ENCODE results near the gene EXOC3L1.

DNA sequence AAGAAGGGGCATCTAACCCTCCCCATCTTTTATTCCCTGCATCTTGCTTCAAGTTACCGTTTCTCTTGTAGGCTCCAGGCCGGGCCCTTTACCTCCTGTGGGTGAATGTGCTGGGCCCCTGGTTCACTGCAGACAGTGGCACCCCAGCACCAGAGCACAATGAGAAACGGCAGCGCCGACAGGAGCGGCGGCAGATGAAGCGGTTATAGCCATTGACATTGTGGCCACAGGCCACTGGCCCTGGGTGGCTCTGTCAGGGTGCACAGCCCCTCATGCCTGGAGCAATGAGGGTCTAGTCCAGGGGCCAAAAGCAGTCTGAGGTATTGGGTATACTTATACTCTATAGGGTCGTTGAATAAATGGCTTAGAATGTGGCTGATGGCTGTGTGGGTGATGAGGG, 39.0 kb upstream of the EXOC3L1 start:
- TF ChIP-seq MXD4 (CRISPR knock-in tag; IDR thresholded peaks at IDR 0.05; ENCODE audit: borderline replicate concordance) (no peak), TCF7 (CRISPR knock-in tag; IDR thresholded peaks at IDR 0.05; ENCODE audit: low read depth) (no peak), CBFB (CRISPR knock-in tag; IDR thresholded peaks at IDR 0.05; ENCODE audit: low read depth) (no peak), ZNF219 (CRISPR knock-in tag; IDR thresholded peaks at IDR 0.05; ENCODE audit: borderline replicate concordance) (no peak), KAT7 (CRISPR knock-in tag; IDR thresholded peaks at IDR 0.05; ENCODE audit: borderline replicate concordance) (no peak), NFYB (CRISPR knock-in tag; conservative IDR thresholded peaks at IDR 0.05; ENCODE audit: low read depth) (no peak), JAZF1 (CRISPR knock-in tag; IDR thresholded peaks at IDR 0.05) (no peak)
- TF ChIP-seq, protein P1, sequence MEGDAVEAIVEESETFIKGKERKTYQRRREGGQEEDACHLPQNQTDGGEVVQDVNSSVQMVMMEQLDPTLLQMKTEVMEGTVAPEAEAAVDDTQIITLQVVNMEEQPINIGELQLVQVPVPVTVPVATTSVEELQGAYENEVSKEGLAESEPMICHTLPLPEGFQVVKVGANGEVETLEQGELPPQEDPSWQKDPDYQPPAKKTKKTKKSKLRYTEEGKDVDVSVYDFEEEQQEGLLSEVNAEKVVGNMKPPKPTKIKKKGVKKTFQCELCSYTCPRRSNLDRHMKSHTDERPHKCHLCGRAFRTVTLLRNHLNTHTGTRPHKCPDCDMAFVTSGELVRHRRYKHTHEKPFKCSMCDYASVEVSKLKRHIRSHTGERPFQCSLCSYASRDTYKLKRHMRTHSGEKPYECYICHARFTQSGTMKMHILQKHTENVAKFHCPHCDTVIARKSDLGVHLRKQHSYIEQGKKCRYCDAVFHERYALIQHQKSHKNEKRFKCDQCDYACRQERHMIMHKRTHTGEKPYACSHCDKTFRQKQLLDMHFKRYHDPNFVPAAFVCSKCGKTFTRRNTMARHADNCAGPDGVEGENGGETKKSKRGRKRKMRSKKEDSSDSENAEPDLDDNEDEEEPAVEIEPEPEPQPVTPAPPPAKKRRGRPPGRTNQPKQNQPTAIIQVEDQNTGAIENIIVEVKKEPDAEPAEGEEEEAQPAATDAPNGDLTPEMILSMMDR (IDR thresholded peaks at IDR 0.05): no peak
- TF ChIP-seq, protein P2, sequence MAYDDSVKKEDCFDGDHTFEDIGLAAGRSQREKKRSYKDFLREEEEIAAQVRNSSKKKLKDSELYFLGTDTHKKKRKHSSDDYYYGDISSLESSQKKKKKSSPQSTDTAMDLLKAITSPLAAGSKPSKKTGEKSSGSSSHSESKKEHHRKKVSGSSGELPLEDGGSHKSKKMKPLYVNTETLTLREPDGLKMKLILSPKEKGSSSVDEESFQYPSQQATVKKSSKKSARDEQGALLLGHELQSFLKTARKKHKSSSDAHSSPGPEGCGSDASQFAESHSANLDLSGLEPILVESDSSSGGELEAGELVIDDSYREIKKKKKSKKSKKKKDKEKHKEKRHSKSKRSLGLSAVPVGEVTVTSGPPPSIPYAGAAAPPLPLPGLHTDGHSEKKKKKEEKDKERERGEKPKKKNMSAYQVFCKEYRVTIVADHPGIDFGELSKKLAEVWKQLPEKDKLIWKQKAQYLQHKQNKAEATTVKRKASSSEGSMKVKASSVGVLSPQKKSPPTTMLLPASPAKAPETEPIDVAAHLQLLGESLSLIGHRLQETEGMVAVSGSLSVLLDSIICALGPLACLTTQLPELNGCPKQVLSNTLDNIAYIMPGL (CRISPR knock-in tag; IDR thresholded peaks at IDR 0.05): no peak
- TF ChIP-seq, protein P3, sequence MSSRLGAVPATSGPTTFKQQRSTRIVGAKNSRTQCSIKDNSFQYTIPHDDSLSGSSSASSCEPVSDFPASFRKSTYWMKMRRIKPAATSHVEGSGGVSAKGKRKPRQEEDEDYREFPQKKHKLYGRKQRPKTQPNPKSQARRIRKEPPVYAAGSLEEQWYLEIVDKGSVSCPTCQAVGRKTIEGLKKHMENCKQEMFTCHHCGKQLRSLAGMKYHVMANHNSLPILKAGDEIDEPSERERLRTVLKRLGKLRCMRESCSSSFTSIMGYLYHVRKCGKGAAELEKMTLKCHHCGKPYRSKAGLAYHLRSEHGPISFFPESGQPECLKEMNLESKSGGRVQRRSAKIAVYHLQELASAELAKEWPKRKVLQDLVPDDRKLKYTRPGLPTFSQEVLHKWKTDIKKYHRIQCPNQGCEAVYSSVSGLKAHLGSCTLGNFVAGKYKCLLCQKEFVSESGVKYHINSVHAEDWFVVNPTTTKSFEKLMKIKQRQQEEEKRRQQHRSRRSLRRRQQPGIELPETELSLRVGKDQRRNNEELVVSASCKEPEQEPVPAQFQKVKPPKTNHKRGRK (CRISPR knock-in tag; IDR thresholded peaks at IDR 0.05; ENCODE audit: borderline replicate concordance): no peak
